NCI-H2107 treated with DMSO at 0.1 percent for 48 hours (cell line): ENCODE measurements around the gene SLC9B2.

Experiments
- DNase-seq: peaks from one replicate; lab custom pipeline; 2025; ENCODE audit not compliant: unreplicated experiment; lab: John Stamatoyannopoulos, UW

SLC9B2 gene

GRCh38 chr4:103079621-103080020 lies 3.1 kb upstream of the SLC9B2 start:
- no peak for DNase-seq

DNA sequence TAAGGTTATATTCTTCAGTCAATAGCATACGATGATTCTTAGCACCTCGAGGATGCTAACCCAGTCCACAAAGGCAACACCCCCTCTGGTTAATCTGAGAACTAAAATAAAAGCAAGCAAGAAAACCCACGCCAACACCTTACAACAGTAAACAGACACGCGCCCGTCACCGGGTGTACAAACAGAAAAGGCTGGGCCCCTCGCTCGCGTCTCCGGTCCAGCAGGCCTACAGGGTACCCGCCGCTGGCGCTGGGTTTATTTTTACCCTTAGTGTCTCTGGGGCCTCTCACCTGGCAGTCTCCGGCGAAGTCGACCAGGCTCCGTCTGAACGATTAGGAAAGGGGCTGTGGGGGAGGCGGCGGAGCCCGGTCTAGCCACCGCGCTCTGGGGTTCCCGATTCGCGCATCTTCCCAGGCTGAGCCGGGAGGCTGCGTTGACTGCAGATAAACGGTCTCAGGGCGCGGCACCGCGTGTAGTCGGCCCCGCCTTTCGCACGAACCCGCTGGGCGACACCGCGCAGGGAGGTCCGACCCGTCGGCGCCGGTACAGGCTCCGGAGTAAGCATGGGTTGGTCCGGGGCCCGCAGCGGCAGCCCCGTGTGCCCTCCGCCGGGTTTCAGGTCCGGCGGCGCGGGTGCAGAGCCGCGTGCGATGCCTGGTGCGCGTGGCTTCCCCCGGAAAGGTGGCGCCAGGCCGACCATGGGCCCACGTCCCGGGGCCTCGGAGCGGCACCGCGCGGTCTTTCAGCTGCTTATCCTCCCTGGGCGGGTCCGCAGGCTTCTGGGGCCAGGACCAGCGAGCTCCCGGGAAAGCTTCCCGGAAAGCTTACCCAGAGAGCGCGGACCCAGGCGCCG lies 441 bp downstream of the SLC9B2 start:
- no peak for DNase-seq

- DNase-seq: no peak
Measured at GRCh38 chr4:103075435-103075893, 1.1 kb downstream of the SLC9B2 start.

- DNase-seq: no peak
Measured at GRCh38 chr4:103074744-103075434, 1.7 kb downstream of the SLC9B2 start.

DNA sequence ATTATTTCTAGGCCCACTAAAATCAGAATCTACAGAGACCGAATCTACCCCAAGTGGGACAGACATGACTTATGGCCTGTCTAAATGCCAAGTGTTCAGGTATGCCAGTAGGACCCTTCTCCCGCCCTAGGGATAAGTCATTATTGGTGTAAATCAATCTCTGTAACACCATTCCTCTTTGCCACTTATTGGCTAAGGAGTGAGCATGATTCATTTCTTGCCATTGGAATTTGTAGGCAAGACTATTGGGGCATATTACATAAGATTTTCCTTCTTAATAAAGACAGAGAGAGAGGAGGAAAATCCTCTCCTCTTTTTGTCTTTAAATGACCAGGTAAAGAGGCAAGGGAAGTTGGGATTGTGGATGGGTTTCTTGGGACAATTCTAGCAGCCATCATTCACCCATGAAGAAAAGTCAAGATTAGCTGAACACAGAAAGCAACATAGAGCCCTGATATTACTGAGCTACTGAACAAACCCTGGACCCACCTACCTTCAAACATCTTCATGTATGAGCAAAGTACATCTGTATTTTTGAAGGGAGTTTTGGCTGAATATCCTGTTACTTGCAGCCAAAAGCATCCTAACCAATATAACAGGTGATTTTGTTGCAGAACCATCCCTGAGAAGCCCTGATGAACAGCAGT lies 2.6 kb downstream of the SLC9B2 start:
- no peak for DNase-seq

- no peak for DNase-seq
Measured at GRCh38 chr4:103067841-103068547, 8.6 kb downstream of the SLC9B2 start.

- DNase-seq: no peak
Measured at GRCh38 chr4:103060453-103061148, 16.0 kb downstream of the SLC9B2 start.

- no peak for DNase-seq
Measured at GRCh38 chr4:103054030-103054429, 22.5 kb downstream of the SLC9B2 start.

DNA sequence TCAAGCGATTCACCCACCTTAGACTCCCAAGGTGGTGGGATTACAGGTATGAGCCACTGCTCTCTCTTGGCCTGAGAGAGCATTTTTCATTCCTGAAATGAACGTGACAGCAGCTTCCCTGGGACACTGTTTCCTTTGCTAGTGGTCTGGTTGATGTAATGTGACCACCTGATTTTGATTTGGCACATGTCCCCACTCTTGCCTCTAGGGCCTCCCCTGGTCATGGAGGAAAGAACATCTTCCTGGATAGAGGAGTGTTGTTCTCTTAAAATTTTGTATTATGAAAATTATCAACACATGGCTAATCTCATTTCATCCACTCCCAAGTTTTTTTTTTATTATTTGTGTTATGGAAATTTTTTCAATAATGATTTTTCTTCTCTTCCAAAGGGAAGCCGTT lies 23.8 kb downstream of the SLC9B2 start:
- DNase-seq: no peak

DNA sequence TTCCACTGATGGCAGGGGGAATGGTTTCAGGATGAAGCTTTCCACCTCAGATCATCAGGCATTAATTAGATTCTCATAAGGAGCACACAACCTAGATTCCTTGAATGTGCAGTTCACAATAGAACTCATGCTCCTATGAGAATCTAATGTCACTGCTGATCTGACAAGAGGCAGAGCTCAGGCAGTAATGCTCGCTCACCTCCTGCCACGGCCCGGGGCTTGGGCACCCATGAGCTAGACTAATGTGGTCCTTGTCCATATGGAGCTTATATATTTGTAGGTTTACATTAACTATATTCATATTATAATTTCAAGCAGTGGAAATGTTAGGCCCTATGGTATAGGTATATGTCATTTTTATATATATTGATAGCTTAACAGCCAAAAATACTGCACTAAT lies 24.4 kb downstream of the SLC9B2 start:
- no peak for DNase-seq

DNA sequence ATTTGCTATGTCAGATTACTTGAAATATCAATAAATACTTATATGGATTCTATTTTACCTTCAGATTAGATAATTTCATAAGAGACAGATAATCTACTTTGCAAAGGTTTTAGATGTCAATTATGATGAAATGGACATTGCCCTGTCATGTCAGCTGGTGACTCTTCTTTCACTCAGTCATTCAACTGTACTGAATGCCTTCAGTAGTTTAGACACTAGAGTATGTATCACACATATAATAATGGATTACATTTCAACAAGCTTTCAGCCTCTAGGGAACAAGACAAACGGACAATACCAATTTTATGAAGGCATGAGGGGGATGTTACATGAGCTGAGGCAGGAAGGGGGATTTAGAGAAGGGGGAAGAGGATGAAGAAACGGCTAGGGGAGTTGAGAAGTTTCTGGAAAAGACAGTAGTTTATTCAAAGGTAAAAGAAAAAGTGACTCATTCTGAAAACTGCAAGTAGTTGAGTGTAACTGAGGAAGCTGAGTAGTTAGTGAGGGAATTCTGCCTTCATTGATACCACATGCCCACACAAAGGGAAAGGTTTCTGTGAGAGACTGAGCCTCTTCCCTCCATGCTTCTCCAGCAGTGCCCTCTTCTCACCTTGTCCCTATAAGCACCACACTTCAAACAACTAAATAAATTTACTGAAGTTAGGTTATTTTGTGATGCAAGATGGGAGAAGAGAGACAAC lies 25.7 kb downstream of the SLC9B2 start:
- no peak for DNase-seq

- no peak for DNase-seq
Measured at GRCh38 chr4:103046416-103047290, 29.9 kb downstream of the SLC9B2 start.

DNA sequence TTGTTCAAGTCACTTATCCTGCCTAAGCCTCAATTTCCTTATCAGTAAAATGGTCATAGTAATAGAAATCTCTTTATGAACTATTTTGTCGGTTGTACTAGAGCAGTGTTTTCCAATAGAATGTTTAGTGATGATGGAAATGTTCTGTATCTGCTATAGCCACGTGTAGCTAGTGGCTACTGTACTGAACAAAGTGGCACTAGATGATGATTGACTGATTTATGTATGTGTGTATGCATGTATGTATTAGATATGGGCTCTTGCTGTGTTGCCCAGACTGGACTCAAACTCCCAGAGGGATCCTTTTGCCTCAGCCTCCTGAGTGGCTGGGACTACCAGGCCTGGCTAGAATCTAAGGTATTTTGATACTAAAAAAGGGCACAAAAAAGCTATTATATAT lies 32.4 kb downstream of the SLC9B2 start:
- DNase-seq: no peak

DNA sequence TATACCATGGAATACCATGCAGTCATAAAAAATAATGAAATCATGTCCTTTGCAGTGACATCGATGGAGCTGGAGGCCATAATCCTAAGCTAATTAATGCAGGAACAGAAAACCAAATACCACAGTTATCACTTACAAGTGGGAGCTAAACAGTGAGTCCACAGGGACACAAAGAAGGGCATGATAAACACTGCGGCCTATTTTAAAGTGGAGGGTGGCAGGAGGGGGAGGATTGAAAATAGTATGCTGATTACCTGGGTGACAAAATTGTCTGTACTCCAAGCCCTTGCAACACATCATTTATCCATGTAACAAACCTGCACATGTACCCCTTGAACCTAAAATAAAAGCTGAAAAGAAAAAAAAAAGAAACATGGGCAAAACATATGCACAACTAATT lies 40.4 kb downstream of the SLC9B2 start:
- DNase-seq: no peak

GRCh38 chr4:103032574-103032973 lies 44.0 kb downstream of the SLC9B2 start:
- DNase-seq: no peak

GRCh38 chr4:103030791-103031190 lies 45.8 kb downstream of the SLC9B2 start:
- no peak for DNase-seq

- no peak for DNase-seq
Measured at GRCh38 chr4:103029300-103029699, 47.3 kb downstream of the SLC9B2 start.

- no peak for DNase-seq
Measured at GRCh38 chr4:103026868-103027267, 49.7 kb downstream of the SLC9B2 start.

GRCh38 chr4:103024996-103025395 lies 51.6 kb downstream of the SLC9B2 start:
- DNase-seq: no peak
